ENCODE data around the gene ST7. TPM values are rescaled to one million over a fixed set of nuclear protein-coding genes. Genes with fewer than 3 reads are reported as not detected.

The ST7 gene
- total RNA-seq, 4 donors from 2014 or later = 23.7 to 29.5 (median 25.5) TPM

DNA sequence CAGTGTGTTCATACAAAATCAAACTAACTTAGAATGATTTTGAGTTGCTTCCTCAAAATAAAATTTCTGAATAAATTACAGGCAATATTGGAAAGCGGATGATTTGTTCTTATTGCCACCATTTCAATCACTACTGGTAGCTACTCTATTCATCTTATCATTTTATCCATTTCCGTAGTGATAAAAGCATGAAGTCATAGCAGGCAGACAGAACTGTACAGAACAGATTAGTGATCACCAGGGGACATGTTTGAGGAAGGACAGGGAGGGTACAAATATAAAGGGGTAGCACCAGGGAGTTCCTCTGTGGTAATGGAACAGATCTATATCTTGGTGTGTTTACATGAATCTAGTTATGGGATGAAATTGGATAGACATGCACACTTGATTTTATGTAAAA is 231.1 kb downstream of the ST7 start:
- ATAC-seq (ENCODE audit: low FRiP score) (no peak), DNase-seq (ENCODE audit: low spot score) (no peak)
- TF ChIP-seq, protein P1, sequence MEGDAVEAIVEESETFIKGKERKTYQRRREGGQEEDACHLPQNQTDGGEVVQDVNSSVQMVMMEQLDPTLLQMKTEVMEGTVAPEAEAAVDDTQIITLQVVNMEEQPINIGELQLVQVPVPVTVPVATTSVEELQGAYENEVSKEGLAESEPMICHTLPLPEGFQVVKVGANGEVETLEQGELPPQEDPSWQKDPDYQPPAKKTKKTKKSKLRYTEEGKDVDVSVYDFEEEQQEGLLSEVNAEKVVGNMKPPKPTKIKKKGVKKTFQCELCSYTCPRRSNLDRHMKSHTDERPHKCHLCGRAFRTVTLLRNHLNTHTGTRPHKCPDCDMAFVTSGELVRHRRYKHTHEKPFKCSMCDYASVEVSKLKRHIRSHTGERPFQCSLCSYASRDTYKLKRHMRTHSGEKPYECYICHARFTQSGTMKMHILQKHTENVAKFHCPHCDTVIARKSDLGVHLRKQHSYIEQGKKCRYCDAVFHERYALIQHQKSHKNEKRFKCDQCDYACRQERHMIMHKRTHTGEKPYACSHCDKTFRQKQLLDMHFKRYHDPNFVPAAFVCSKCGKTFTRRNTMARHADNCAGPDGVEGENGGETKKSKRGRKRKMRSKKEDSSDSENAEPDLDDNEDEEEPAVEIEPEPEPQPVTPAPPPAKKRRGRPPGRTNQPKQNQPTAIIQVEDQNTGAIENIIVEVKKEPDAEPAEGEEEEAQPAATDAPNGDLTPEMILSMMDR (IDR thresholded peaks at IDR 0.05) = no peak

DNA sequence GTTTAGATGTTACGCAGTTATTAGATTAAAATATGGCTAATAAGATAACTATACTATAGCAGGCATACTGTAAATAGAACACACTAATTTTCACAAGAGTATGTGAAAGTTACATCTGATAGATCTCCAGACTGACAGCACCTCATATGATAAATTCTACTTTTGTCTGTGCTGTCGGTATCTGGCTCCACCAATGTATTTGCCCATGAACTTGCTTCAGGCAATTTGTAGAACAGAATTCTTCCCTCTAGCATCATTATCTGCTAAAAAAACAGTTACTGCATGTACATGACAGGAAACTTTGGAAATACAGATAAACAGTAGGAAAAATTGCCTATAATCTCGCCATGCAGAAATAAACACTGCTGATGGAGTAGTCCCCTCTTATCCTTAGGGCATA is 231.8 kb downstream of the ST7 start:
- TF ChIP-seq, protein P1 (IDR thresholded peaks at IDR 0.05) = no peak
- ATAC-seq (ENCODE audit: low FRiP score) (no peak), DNase-seq (ENCODE audit: low spot score) (no peak)

DNA sequence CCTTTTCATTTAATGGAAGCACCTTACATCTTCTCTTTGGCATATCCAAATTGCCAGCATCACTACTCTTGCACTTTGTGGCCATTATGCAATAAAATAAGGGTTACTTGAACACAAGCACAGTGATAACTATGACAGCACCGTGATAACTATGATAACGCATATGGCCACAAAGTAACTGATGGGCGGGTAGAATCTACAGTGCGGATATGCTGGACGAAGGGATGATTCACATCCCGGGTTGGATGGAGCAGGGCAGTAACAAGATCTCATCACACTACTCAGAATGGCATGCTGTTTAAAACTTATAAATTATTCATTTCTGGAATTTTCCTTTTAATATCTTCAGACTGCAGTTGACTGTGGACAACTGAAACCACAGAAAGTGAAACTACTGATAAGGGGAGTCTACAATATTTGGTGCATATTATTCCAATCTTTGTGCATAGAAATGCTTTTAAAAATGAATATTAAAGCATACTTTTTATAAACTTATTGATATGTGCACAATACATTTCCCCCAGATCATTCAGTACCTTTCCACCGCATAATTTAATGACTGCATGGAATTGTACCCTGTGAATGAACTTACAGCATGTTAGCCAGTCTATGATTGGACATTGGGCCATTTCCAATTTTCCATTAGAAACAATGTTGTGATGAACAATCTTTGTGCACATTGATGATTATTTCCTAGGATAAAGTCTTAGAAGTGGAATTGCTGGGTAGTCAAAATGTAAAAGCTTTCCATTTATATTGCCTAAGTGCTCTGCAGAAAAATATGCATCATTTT is 233.1 kb downstream of the ST7 start:
- TF ChIP-seq, protein P1 (IDR thresholded peaks at IDR 0.05) = no peak
- DNase-seq (ENCODE audit: low spot score) (no peak), ATAC-seq (ENCODE audit: low FRiP score) (peak; percentile 59)

DNA sequence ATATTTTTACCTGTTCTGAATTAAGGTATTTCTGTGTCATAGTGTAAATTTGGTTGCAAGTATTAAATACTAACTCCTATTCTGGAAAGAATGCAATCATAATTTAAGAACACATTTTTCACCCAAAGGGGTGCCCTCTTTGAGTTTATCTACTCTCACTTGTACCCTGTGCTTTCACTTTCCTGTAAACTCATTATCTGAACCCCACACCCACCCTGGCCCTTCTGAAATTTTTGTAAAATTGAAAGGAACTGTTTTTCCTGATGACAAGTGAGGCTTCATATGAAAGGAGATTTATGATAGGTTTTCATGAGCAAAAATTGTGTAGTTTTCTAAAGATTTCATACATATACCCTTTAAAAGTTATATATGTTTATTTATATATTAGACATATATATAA is 235.1 kb downstream of the ST7 start:
- TF ChIP-seq, protein P1 (IDR thresholded peaks at IDR 0.05) = no peak
- DNase-seq (ENCODE audit: low spot score) (no peak), ATAC-seq (ENCODE audit: low FRiP score) (no peak)

DNA sequence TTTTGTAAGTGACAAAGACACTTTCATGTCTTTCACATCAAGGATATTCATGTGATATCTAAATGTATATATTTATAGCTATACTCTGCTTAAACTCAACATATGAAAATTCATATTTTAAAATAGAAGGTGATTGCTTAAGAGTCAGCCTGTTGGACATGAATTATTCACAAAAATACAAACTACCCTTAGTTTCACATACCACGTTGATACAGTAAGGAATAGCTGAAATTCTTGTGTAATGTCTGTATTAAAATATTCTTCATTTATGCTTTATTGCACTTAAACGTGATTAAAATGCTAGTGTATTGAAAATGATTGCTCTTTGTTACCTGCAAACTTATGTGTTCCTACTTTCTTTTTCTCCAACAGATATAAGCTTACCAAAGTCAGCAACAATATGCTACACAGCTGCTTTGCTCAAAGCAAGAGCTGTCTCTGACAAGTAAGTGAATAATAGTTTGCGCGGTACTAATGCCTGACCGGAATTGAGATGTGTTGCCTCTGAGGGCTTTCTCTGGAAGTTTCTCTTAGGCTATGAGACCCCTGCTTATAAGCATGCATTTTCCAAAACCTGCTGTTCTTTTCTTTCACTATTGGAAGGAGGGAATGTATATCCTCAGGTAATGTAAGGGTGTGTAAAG is 235.8 kb downstream of the ST7 start:
- no peak for ATAC-seq (ENCODE audit: low FRiP score)
- TF ChIP-seq, protein P1 (IDR thresholded peaks at IDR 0.05) = no peak
- DNase-seq (ENCODE audit: low spot score) = no peak

DNA sequence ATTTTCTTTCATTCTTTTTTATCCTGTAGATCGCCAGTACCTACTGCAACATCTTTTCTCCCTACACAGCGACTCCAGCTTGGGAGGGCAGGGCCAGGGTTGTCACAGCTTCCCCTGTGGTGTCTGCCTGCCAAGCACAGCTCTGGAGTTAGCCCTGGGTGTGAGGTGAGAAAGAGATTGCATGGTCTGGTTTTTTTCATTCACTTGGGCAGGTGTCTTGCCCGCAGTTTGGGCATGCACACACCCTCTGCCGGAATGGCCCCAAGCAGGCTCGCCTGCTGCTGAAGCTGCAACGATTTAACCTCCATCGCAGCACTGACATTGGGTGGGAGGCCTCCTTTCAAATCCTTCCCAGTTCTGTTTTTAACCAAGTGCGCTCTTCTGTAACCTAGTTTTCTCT is 236.8 kb downstream of the ST7 start:
- ATAC-seq (ENCODE audit: low FRiP score) (no peak), DNase-seq (ENCODE audit: low spot score) (no peak)
- TF ChIP-seq, protein P1 (IDR thresholded peaks at IDR 0.05) = no peak

Data from omental fat pad (tissue), 4 donors.